NOMO-1 (cell line): ENCODE results near the gene METRN.

Source experiments
- DNase-seq, 2 experiments: peaks; one replicate each; lab custom pipeline; 2025; ENCODE audit not compliant: unreplicated experiment in 2 of 2; lab: John Stamatoyannopoulos, UW

The METRN gene

GRCh38 chr16:707062-707538 is 7.8 kb upstream of the METRN start:
- no peak for DNase-seq

- DNase-seq, result no peak
These were observed 6.9 kb upstream of the METRN start for GRCh38 chr16:708019-708418.

GRCh38 chr16:708959-709358 is 6.0 kb upstream of the METRN start:
- no peak for DNase-seq

- no peak for DNase-seq
These were observed 5.1 kb upstream of the METRN start for GRCh38 chr16:709566-710499.

- DNase-seq, result no peak
These were observed 4.3 kb upstream of the METRN start for GRCh38 chr16:710500-711075.

GRCh38 chr16:711084-711483 is 3.8 kb upstream of the METRN start:
- DNase-seq, result no peak

- peak; percentile 62 to 65 for DNase-seq
These were observed 3.2 kb upstream of the METRN start for GRCh38 chr16:711548-712320.

GRCh38 chr16:712740-713250 is 2.1 kb upstream of the METRN start:
- DNase-seq, result peak in 1 of 2 experiments; percentile 17

- DNase-seq, result no peak
These were observed 839 bp upstream of the METRN start for GRCh38 chr16:714079-714478.

GRCh38 chr16:715477-716199 is 720 bp downstream of the METRN start:
- DNase-seq, result no peak

GRCh38 chr16:716200-716568 is 1.3 kb downstream of the METRN start:
- no peak for DNase-seq

- no peak for DNase-seq
These were observed 1.9 kb downstream of the METRN start for GRCh38 chr16:716768-717325.

GRCh38 chr16:717450-718245 is 2.7 kb downstream of the METRN start:
- no peak for DNase-seq

- no peak for DNase-seq
These were observed 3.5 kb downstream of the METRN start for GRCh38 chr16:718389-718788.

- no peak for DNase-seq
These were observed 4.0 kb downstream of the METRN start for GRCh38 chr16:718922-719321.

- DNase-seq, result peak in 1 of 2 experiments; percentile 57
These were observed 5.0 kb downstream of the METRN start for GRCh38 chr16:719815-720446.

GRCh38 chr16:720447-720989 is 5.6 kb downstream of the METRN start:
- DNase-seq, result peak; percentile 23 to 57

- DNase-seq, result peak; percentile 82 to 87
These were observed 6.3 kb downstream of the METRN start, which contains the start of gene ANTKMT for GRCh38 chr16:720990-721764. TSS of gene ANTKMT (plus strand) at chr16:721146. CDS start at chr16:721275, 129 bp downstream.
